ENCODE results near the gene TIMM44.

DNA sequence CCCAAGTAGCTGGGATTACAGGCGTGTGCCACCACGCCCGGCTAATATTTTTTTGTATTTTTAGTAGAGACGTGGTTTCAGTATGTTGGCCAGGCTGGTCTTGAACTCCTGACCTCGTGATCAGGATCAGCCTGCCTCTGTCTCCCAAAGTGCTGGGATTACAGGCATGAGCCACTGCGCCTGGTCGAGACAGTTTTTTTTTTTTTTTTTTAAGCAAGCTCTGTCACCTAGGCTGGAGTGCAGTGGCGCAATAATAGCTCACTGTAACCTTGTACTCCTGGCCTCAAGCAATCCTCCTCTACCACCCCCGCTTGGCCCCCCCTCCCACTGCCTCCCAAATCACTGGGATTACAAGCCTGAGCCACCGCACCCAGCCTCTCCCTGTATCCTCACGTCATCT lies 46.2 kb downstream of the TIMM44 start:
- TF ChIP-seq PAX5 (IDR thresholded peaks at IDR 0.05; ENCODE audit: insufficient read depth, low read length, severe bottlenecking) (no peak), SPI1 (IDR thresholded peaks at IDR 0.05; ENCODE audit: low read depth, low read length) (no peak), POLR2AphosphoS5 (IDR thresholded peaks at IDR 0.05; ENCODE audit: low read depth, low read length) (no peak), TAF1 (IDR thresholded peaks at IDR 0.05; ENCODE audit: low read depth, low read length) (no peak), POLR2A (IDR thresholded peaks at IDR 0.05; ENCODE audit: low read depth, low read length) (no peak)

Measured in GM12891 (cell line).